ENCODE data around the gene TM9SF3.

- TF ChIP-seq CTCF (IDR thresholded peaks at IDR 0.05 in 4 of 5, conservative IDR thresholded peaks at IDR 0.05 in 1 of 5) (no peak), POLR2A (IDR thresholded peaks at IDR 0.05) (no peak)
Measured at GRCh38 chr10:96512524-96513304, 74.1 kb downstream of the TM9SF3 start.

Data from gastrocnemius medialis (tissue), 4 donors.